Peyer's patch (tissue), 4 donors: ENCODE data around the gene DLGAP1.
A peak's percentile ranks its signal among the peaks of the same experiment; 100 is the strongest.

Experiments
- CTCF ChIP-seq, 6 experiments: fragments of 450-650 bp in 4 of 6; fragments of 200-600 bp in 2 of 6; sonication (generic) in 1 of 6; IDR thresholded peaks; one replicate each; pipeline ENCODE4 v1.5.1; 2017 to 2019; ENCODE audit warnings: antibody characterized with exemption in 6 of 6, mild to moderate bottlenecking in 3 of 6, moderate library complexity in 1 of 6
- POLR2A ChIP-seq, 2 donors: fragments of 450-650 bp; IDR thresholded peaks; one replicate each; pipeline ENCODE4 v1.5.1; 2017; ENCODE audit warnings: antibody characterized with exemption in 2 of 2, mild to moderate bottlenecking in 2 of 2, moderate library complexity in 2 of 2

DNA sequence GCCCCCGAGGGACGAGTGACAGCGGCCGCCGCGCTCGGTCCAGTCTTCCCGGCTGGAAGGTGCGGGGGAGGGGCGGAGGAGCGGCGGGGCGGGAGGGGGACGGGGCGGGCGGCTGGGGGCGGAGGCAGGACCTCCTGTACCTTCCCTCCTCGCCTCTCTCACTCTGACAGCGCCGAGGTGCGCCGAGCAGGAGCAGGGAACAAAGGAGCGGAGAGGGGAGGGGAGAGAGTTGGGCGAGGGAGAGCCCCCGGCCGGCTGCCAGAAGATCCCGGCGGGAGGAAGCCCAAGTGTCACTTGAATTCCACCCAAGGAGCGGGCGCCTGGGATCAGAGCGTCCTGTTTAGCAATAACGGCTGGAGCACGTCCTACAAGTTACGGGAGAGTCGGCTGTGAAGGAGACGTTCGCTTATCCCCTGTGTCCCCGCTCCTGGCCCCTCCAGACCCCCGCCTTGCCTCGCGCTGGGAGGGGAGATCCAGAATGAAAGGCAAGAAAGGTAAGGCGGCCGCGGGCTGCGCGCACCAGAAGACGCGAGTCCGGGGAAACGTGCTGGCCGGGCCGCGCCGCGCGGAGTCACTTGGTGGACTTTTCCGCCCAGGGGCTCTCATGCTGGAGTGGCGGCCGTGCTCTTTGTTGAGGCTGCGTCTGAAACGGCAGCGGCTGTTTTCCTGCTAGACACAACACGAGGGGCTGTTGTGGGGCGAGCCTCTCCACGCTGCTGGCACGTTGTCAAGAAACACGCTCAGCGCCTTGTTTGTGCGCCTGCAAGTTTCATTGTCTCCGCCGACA lies 1004.9 kb downstream of the DLGAP1 start, which contains the start of gene TGIF1:
- TF ChIP-seq POLR2A (IDR thresholded peaks at IDR 0.05) = peak; percentile 73 to 85
- TF ChIP-seq CTCF (IDR thresholded peaks at IDR 0.05) = no peak
